Right lobe of liver (tissue), 4 donors: ENCODE results near the gene PRR7.

Source experiments
- POLR2A ChIP-seq: fragments of 450-650 bp; IDR thresholded peaks from one replicate; pipeline ENCODE4 v1.6.1; 2017; ENCODE audit warnings: antibody characterized with exemption, mild to moderate bottlenecking
- TF ChIP-seq, protein P1 (sequence below), 4 donors: fragments of 200-600 bp in 3 of 4; fragments of 450-650 bp in 1 of 4; IDR thresholded peaks; one replicate each; pipeline versions ENCODE4 v1.5.1 to v1.8.0; 2016 to 2022; ENCODE audit warnings: antibody characterized with exemption in 4 of 4, mild to moderate bottlenecking in 2 of 4
- donor health status: DM: no; HTN: no; CAD: no.
- donor health status: DM: no; HTN: no; CAD: no.
- donor health status: DM: no; HTN: yes; CAD: no.

DNA sequence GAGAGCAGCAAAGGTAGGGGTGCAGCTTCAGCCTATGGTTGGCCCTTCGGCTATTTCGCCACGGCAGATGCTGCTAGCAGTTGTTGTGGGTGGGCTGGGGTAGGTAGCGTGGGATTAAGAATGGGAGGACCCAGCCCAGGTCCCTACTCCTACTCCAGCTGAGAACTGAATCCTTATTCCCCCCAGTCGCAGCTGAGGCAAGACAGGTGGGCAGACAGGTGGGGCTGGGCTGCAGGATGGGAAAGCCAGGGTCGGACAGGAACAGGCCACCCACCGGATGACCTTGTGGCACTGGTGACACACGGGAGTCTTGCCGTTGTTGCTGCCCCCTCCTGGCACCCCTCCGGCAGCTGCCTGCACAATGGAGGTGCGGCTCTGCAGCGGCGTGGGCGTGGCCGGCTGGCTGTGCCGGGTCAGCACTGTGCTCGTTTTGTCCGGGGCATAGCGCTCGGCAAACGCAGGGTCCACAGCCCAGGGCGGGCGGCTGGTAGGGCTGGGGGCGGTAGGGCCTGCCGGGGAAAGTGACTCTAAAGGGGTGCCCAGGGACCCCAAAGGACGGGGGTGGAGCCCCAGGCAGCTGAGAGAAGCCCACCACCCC is 42.6 kb downstream of the PRR7 start:
- TF ChIP-seq, protein P1, sequence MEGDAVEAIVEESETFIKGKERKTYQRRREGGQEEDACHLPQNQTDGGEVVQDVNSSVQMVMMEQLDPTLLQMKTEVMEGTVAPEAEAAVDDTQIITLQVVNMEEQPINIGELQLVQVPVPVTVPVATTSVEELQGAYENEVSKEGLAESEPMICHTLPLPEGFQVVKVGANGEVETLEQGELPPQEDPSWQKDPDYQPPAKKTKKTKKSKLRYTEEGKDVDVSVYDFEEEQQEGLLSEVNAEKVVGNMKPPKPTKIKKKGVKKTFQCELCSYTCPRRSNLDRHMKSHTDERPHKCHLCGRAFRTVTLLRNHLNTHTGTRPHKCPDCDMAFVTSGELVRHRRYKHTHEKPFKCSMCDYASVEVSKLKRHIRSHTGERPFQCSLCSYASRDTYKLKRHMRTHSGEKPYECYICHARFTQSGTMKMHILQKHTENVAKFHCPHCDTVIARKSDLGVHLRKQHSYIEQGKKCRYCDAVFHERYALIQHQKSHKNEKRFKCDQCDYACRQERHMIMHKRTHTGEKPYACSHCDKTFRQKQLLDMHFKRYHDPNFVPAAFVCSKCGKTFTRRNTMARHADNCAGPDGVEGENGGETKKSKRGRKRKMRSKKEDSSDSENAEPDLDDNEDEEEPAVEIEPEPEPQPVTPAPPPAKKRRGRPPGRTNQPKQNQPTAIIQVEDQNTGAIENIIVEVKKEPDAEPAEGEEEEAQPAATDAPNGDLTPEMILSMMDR (IDR thresholded peaks at IDR 0.05): no peak
- TF ChIP-seq POLR2A: no peak
